Duodenal mucosa (tissue), 2 donors: Measurements from ENCODE around the gene CFAP46.
"Not testable (repeated sequence)": the region's sequence is repeated elsewhere in the genome, so short reads cannot be mapped to it uniquely, and the experiment has no call there.

ENCODE experiments used
- H3K27ac ChIP-seq: one replicate; pipeline ENCODE4 v1.7.0; 2013; ENCODE audit warnings: low read depth, low read length
- H3K27me3 ChIP-seq, 2 donors: one replicate each; pipeline ENCODE4 v1.7.0; 2013; ENCODE audit warnings: low read length in 2 of 2, control low read depth in 1 of 2; ENCODE audit not compliant: insufficient read depth in 2 of 2, control insufficient read depth in 1 of 2
- H3K36me3 ChIP-seq, 2 donors: one replicate each; pipeline ENCODE4 v1.7.0; 2013; ENCODE audit warnings: low read length in 2 of 2, control low read depth in 1 of 2; ENCODE audit not compliant: insufficient read depth in 2 of 2, control insufficient read depth in 1 of 2
- H3K4me1 ChIP-seq, 2 donors: one replicate each; pipeline ENCODE4 v1.7.0; 2013; ENCODE audit warnings: low read length in 2 of 2, control low read depth in 1 of 2; ENCODE audit not compliant: insufficient read depth in 2 of 2, control insufficient read depth in 1 of 2
- H3K4me3 ChIP-seq, 2 donors: one replicate each; pipeline ENCODE4 v1.7.0; 2013; ENCODE audit warnings: low read length in 2 of 2, low read depth in 1 of 2
- H3K9ac ChIP-seq, 2 donors: one replicate each; pipeline ENCODE4 v1.7.0; 2013; ENCODE audit warnings: low read length in 2 of 2, low read depth in 1 of 2
- H3K9me3 ChIP-seq, 2 donors: one replicate each; pipeline ENCODE4 v1.7.0; 2013; ENCODE audit warnings: low read length in 2 of 2, control low read depth in 1 of 2; ENCODE audit not compliant: control insufficient read depth in 1 of 2

Gene CFAP46

DNA sequence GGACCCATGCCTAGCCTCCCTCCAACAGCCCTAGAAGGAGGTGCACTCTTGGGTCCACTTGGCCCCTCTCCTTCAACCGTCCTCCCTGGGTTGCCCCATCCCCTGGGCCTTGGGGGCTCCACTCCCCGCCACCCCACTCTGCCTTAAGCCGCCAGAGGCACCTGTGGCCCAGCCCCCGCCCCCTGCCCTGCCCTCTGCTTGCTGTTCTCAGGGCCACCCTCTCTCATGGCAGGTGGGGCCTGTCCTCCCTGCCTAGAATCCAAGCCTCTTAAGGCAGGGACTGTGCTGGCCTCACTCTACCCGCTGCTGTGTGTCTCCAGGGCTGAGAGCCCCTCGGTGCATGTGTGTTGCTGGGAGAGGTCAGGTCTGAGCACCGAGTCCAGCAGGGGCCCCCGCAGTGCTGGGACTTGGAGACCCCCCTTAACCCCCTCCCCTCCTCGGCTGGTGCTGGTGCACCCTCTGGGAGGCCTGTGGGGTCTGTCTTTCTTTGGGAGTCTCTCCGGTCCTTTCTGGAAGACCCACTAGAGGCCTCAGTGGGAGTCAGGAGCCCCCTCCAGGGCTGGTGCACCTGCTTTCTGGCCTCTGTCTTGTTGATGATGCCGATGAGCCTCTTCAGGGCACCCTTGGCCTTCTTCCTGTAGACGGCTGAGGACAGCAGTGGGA is 43.8 kb downstream of the CFAP46 start:
- H3K9me3 ChIP-seq = no peaks in the 10 kb centered on the region
- no peak overlapping the region for H3K4me3 ChIP-seq
- no peaks in the 10 kb centered on the region for H3K4me1 ChIP-seq
- H3K36me3 ChIP-seq = no peaks in the 10 kb centered on the region
- no peaks in the 10 kb centered on the region for H3K27me3 ChIP-seq
- no peak overlapping the region for H3K27ac ChIP-seq
- H3K9ac ChIP-seq = no peak overlapping the region

DNA sequence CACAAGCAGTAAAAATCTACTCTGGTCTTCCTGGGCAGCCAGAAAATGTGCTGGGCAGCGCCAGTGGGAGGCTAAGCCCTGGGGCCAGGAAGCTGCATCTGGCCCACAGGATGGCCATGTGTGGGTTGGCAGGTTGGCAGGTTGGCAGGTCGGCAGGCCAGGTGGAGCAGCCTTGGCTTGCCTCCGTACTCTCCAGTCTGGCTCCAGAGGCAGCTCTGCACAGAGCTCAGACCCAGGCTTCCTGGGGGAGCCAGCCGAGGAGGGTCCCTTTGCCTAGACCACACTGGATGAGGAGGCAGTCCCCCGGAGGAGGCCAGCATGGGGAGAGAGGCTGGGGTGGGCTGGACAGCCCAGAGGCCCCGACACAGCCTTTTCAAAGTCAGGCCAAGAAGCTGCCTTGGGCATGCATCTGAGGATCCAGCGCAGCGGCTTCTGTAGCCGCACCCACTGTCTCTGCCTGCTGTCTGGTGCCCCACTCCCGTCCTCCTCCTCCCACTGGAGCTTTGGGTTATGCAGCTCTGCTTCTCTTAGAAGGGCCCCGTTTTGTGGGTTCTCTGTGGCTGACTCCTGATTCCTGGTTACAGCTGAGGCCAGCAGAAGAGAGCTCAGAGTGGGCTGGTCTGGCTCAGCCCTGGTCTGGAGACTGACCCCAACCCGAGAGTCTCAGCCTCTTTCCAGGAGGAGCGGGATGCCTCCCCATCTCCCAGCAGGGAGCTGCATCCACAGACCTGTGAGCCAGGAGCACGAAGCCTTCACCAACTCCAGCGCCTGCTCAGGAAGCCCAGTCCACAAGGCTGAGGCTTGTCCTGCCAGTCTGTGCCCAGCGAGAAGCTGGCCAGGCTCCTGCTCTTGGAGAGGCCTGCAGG is 44.6 kb downstream of the CFAP46 start:
- H3K27me3 ChIP-seq = peaks cover 0 to 3% of the 10 kb centered on the region in 2 donors
- H3K27ac ChIP-seq = no peak overlapping the region
- no peak overlapping the region for H3K4me3 ChIP-seq
- no peak overlapping the region for H3K9ac ChIP-seq
- no peaks in the 10 kb centered on the region for H3K36me3 ChIP-seq
- H3K9me3 ChIP-seq = no peaks in the 10 kb centered on the region
- no peaks in the 10 kb centered on the region for H3K4me1 ChIP-seq

DNA sequence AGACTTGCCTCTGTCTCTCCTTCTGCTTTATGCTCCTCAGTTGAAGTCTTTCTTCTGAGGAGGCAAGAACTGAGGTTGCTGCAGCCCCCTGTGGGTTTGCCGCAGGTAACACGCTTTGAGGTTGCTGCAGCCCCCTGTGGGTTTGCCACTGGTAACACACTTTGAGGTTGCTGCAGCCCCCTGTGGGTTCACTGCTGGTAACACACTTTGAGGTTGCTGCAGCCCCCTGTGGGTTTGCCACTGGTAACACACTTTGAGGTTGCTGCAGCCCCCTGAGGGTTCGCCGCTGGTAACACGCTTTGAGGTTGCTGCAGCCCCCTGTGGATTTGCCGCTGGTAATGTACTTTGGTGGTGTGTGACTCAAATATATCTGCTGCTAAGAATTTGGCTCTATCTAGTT is 48.6 kb downstream of the CFAP46 start:
- not testable (repeated sequence) for H3K9me3 ChIP-seq, H3K27ac ChIP-seq, H3K9ac ChIP-seq, H3K4me3 ChIP-seq, H3K4me1 ChIP-seq, H3K36me3 ChIP-seq
- peaks cover 6 to 14% of the 10 kb centered on the region in 2 donors for H3K27me3 ChIP-seq

DNA sequence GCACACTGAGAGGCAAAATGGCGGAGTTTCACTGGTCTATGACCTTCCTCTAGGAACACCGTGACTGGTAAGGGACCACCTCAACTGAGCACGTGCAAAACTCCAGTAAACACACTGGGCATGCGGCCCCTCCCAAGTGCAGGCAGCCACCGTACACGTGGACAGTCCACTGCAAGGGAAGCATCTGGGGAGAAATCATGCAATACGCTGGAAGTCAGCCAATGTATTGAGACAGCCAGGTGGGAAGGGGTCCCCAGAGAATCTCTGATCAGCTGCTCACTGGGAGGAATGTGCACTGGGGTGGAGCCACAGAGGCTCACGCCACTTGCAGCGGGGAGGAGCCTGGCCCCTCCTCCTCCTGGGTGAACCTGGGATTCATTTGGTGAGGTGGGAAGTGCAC is 49.3 kb downstream of the CFAP46 start:
- H3K36me3 ChIP-seq = no peaks in the 10 kb centered on the region
- H3K27ac ChIP-seq = no peak overlapping the region
- no peaks in the 10 kb centered on the region for H3K9me3 ChIP-seq
- no peak overlapping the region for H3K4me3 ChIP-seq
- no peak overlapping the region for H3K9ac ChIP-seq
- peaks cover 6 to 14% of the 10 kb centered on the region in 2 donors for H3K27me3 ChIP-seq
- no peaks in the 10 kb centered on the region for H3K4me1 ChIP-seq

DNA sequence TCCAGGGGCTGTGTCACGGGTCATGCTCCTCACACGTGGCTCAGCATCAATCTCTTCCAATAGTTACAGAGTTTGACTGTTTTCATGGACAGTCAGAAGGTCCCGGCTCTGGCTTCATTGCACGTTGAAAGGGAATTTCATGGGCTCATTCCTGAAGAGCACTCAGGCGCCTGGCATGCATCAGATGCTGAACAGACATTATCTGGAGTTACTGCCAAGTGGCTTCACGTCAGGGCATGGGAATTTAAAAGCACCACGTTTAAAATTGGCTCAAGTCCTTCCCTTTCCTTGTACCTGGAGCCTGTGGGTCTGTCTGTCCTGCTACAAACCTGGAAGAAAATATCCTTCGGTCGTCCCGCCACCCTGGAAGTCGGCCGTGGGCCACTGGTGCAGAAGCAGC is 50.4 kb downstream of the CFAP46 start:
- Histone ChIP-seq H3K36me3 (no peaks in the 10 kb centered on the region), H3K9ac (no peak overlapping the region), H3K9me3 (no peaks in the 10 kb centered on the region), H3K4me1 (no peaks in the 10 kb centered on the region), H3K27ac (no peak overlapping the region), H3K27me3 (peaks cover 6 to 14% of the 10 kb centered on the region in 2 donors), H3K4me3 (no peak overlapping the region)

DNA sequence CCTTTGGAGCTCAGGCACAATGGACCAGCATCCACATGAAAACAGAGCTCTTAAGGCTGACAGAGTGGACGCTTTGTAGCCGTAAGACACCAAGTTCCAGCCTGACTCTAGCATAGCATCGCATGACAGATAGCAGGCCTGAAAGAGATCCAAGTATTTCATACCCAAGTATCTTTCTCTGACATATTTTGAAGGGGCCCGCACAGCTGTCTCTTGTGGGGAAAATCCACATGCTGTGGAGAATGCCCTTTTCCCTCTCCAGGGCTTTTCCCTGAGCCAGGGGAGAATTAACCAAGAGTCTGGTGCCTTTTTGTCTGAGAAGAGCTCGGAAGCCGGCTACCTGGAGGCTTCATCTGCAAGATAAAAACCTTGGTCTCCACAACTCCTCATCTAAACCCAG is 51.0 kb downstream of the CFAP46 start:
- Histone ChIP-seq H3K4me3 (no peak overlapping the region), H3K27me3 (peaks cover 6 to 14% of the 10 kb centered on the region in 2 donors), H3K9ac (no peak overlapping the region), H3K9me3 (no peaks in the 10 kb centered on the region), H3K4me1 (no peaks in the 10 kb centered on the region), H3K27ac (no peak overlapping the region), H3K36me3 (no peaks in the 10 kb centered on the region)

DNA sequence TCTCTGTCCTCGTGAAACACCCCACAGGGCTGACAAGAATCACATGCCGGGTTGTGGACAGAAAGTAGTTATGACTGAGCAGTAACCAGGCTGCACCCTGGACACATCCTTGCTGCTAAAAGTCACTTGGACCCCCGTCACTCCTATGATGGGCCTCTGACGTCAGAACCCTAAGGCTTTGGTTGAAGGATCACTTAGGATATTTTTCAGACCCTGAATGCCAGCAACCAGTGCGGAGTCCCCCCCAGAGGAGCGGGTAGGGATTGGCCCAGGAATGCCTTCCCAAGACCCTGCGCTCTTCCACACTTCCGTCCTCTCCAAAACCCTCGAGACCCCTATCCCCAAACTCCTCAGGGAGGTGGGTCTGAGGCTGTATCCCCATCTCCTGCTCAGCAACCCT is 52.1 kb downstream of the CFAP46 start:
- no peaks in the 10 kb centered on the region for H3K4me1 ChIP-seq
- no peak overlapping the region for H3K9ac ChIP-seq
- no peak overlapping the region for H3K27ac ChIP-seq
- peaks cover 6 to 14% of the 10 kb centered on the region in 2 donors for H3K27me3 ChIP-seq
- H3K4me3 ChIP-seq = no peak overlapping the region
- H3K9me3 ChIP-seq = no peaks in the 10 kb centered on the region
- no peaks in the 10 kb centered on the region for H3K36me3 ChIP-seq

DNA sequence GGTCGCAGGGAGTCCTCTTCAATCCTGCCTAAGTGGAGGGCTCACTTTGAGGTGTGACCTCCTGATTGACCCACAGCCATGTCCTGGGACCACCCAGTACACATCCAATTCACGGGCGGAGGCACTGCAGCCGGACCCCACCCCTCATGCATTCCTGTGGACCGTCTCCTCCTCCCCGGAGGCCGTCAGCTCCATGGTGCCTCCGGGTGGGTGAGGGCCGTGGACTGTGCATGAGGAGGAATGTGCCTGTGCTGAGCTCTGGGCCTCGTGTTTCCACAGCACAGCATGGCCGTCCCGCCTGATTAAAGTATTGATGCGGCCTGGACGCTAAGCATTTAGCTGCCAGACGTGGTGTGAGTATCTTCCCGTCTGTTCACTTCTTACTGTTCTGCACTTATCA is 52.8 kb downstream of the CFAP46 start:
- Histone ChIP-seq H3K9ac (no peak overlapping the region), H3K4me3 (no peak overlapping the region), H3K27ac (no peak overlapping the region), H3K9me3 (no peaks in the 10 kb centered on the region), H3K36me3 (no peaks in the 10 kb centered on the region), H3K4me1 (no peaks in the 10 kb centered on the region), H3K27me3 (peaks cover 6 to 14% of the 10 kb centered on the region in 2 donors)

DNA sequence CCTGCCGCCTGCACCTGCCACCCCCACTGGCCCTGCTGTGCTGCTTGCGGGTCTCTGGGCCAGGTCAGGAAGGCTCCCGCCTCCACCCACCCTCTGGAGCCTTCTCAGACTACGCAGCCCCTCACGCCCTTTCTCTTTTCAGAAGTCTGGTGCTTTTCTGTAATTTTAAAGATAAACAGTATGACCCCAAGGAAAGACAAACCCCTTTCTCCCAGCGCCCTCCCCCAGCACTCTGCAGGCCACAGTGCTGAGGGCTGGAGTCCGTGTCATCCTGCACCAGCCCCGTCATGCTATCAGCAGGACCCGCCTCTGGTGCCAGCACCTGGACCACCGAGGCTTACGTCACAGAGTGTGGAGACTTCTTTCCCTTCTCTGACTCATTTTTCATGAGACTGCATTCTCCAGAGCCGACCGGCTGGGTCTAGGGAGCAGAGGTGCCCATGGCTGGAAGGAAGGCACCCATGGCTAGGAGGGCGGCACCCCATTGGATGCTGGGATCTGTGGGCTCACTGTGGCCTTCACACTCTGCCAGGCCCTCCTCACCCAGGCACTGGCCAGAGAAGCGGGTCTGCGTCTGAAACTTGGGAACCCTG is 53.4 kb downstream of the CFAP46 start:
- H3K9ac ChIP-seq = no peak overlapping the region
- H3K9me3 ChIP-seq = no peaks in the 10 kb centered on the region
- H3K4me1 ChIP-seq = no peaks in the 10 kb centered on the region
- no peak overlapping the region for H3K4me3 ChIP-seq
- H3K27me3 ChIP-seq = peaks cover 6 to 14% of the 10 kb centered on the region in 2 donors
- H3K36me3 ChIP-seq = no peaks in the 10 kb centered on the region
- H3K27ac ChIP-seq = no peak overlapping the region

DNA sequence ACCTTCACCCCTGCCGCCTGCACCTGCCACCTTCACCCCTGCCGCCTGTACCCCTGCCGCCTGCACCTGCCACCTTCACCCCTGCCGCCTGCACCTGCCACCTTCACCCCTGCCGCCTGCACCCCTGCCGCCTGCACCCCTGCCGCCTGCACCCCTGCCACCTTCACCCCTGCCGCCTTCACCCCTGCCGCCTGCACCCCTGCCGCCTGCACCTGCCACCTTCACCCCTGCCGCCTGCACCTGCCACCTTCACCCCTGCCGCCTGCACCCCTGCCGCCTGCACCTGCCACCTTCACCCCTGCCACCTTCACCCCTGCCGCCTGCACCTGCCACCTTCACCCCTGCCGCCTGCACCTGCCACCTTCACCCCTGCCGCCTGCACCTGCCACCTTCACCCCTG is 53.9 kb downstream of the CFAP46 start:
- not testable (repeated sequence) for H3K27ac ChIP-seq, H3K36me3 ChIP-seq, H3K4me3 ChIP-seq, H3K9ac ChIP-seq, H3K9me3 ChIP-seq, H3K4me1 ChIP-seq
- H3K27me3 ChIP-seq = peaks cover 6 to 14% of the 10 kb centered on the region in 2 donors
